Left hindlimb (tissue), 1 donor: ENCODE results near the gene KREMEN1.
"Not testable (repeated sequence)": the region's sequence is repeated elsewhere in the genome, so short reads cannot be mapped to it uniquely, and the experiment has no call there.

ENCODE experiments used
- DNase-seq: peaks from one replicate; pipeline ENCODE4 v3.0.0-alpha.2; 2018

KREMEN1 gene

GRCh38 chr22:29108137-29108536 is 35.3 kb downstream of the KREMEN1 start:
- no peak for DNase-seq

GRCh38 chr22:29109822-29110221 is 37.0 kb downstream of the KREMEN1 start:
- DNase-seq: no peak

- no peak for DNase-seq
These were observed 38.1 kb downstream of the KREMEN1 start for GRCh38 chr22:29110946-29111345.

- DNase-seq: no peak
These were observed 39.3 kb downstream of the KREMEN1 start for GRCh38 chr22:29112121-29112520.

- DNase-seq: no peak
These were observed 39.8 kb downstream of the KREMEN1 start for GRCh38 chr22:29112681-29113080.

GRCh38 chr22:29113319-29113718 is 40.5 kb downstream of the KREMEN1 start:
- DNase-seq: no peak

- DNase-seq: no peak
These were observed 41.6 kb downstream of the KREMEN1 start for GRCh38 chr22:29114392-29114791.

GRCh38 chr22:29115682-29116288 is 43.0 kb downstream of the KREMEN1 start:
- no peak for DNase-seq

GRCh38 chr22:29116397-29117123 is 43.7 kb downstream of the KREMEN1 start:
- no peak for DNase-seq

- no peak for DNase-seq
These were observed 45.1 kb downstream of the KREMEN1 start for GRCh38 chr22:29117799-29118477.

- not testable (repeated sequence) for DNase-seq
These were observed 47.5 kb downstream of the KREMEN1 start for GRCh38 chr22:29120098-29120912.

GRCh38 chr22:29121124-29121523 is 48.3 kb downstream of the KREMEN1 start:
- no peak for DNase-seq

- no peak for DNase-seq
These were observed 49.2 kb downstream of the KREMEN1 start for GRCh38 chr22:29122041-29122440.

- DNase-seq: no peak
These were observed 52.1 kb downstream of the KREMEN1 start for GRCh38 chr22:29124777-29125442.

GRCh38 chr22:29125443-29125778 is 52.6 kb downstream of the KREMEN1 start:
- DNase-seq: no peak

GRCh38 chr22:29125844-29126243 is 53.0 kb downstream of the KREMEN1 start:
- no peak for DNase-seq

- DNase-seq: no peak
These were observed 54.0 kb downstream of the KREMEN1 start for GRCh38 chr22:29126670-29127395.

GRCh38 chr22:29128891-29129807 is 56.3 kb downstream of the KREMEN1 start:
- no peak for DNase-seq

GRCh38 chr22:29129808-29130140 is 56.9 kb downstream of the KREMEN1 start:
- DNase-seq: no peak

- DNase-seq: no peak
These were observed 57.6 kb downstream of the KREMEN1 start for GRCh38 chr22:29130476-29130875.

GRCh38 chr22:29133603-29134133 is 60.8 kb downstream of the KREMEN1 start:
- no peak for DNase-seq
